HG03175 (cell line): ENCODE measurements around the gene ERCC6L2.
A peak's percentile ranks its signal among the peaks of the same experiment; 100 is the strongest.

ENCODE experiments used
- ATAC-seq: cut with Tn5 transposase; IDR thresholded peaks from one replicate; pipeline ENCODE4 v1.9.1; 2021; ENCODE audit warnings: mild to moderate bottlenecking, moderate library complexity; ENCODE audit not compliant: unreplicated experiment

Gene ERCC6L2, protein sequence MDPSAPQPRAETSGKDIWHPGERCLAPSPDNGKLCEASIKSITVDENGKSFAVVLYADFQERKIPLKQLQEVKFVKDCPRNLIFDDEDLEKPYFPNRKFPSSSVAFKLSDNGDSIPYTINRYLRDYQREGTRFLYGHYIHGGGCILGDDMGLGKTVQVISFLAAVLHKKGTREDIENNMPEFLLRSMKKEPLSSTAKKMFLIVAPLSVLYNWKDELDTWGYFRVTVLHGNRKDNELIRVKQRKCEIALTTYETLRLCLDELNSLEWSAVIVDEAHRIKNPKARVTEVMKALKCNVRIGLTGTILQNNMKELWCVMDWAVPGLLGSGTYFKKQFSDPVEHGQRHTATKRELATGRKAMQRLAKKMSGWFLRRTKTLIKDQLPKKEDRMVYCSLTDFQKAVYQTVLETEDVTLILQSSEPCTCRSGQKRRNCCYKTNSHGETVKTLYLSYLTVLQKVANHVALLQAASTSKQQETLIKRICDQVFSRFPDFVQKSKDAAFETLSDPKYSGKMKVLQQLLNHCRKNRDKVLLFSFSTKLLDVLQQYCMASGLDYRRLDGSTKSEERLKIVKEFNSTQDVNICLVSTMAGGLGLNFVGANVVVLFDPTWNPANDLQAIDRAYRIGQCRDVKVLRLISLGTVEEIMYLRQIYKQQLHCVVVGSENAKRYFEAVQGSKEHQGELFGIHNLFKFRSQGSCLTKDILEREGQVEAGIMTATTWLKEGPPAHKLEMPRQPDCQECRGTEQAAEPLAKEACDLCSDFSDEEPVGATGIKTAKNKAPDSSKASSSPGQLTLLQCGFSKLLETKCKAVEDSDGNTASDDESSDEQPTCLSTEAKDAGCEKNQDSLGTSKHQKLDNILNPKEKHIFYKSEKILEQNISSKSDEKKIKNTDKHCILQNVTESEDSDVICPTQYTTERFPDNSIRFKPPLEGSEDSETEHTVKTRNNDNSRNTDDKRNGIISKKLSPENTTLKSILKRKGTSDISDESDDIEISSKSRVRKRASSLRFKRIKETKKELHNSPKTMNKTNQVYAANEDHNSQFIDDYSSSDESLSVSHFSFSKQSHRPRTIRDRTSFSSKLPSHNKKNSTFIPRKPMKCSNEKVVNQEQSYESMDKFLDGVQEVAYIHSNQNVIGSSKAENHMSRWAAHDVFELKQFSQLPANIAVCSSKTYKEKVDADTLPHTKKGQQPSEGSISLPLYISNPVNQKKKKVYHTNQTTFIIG (N-terminal part only)

DNA sequence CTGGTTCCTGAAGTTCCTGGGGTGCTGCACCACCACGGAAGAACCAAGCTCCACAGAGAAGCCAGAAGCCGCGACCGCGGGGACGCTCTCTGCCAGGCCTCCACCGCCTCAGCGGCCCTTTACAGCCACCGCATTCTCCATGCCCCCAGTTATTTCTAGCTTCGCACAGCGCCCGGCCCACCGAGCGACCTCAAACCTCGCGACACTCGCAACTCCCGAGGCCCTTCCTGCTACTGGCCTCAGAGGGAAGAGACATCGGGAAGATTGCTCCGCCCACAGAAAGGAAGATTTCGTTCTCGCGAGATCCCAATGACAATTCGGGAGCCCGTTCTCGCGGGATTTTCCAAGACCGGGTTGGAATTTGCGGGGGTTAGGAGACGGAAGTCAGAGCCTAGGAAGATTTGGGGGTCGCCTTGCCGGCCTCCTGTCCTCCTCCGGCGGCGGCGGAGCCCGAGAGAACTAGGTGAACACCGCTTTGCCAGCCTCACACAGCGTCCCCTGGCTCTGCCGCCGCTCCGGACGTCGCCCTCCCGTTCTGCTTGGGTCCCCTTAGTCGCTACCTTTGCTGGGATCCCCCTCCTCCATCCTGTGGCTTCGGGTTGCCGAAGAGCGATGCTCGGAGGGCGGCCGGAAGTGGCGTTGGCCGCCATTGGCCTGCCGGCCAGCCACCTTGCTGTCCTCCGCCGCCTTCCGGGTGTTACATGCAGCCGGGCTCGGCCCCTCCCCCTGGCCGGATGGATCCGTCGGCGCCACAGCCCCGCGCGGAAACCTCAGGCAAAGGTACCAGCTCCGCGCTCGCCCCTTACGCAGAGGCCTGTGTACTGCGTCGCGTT is at the start of gene ERCC6L2:
ERCC6L2 (plus strand) TSS at position 387 of the 833 bp plus-strand sequence; CDS start at position 735, 348 bp downstream.
- ATAC-seq: peak; percentile 87

DNA sequence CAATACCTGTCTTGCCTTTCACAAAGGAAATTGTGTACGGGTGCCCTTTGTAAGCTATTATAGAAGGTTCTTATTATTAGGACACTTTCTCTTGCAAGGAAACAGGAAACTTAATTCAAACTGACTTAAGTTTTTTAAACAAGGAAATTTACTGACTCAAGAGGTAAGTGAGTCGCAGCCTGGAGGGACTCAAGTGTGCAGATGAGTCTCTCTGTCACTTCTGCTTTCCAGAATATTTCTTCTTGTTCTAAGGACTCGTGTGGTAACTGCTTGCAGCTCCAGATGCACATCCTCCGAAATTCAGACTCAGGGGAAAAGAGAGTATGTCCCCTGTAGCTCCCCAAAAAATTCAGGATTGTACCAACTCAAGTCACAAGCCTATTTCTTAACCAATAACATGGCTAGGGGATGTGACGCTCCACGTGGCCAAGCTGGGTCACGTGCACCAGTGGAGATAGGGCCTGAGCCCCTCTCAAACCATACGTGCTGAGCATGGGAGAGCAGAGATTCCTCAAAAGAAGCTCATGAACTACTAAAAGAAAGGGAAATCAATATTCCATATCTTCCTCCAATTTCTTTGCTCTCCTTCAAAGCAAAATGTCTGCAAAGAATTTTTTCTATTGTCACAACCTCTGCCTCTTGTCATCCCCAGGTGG is 49.2 kb upstream of the ERCC6L2 start:
- ATAC-seq: no peak

DNA sequence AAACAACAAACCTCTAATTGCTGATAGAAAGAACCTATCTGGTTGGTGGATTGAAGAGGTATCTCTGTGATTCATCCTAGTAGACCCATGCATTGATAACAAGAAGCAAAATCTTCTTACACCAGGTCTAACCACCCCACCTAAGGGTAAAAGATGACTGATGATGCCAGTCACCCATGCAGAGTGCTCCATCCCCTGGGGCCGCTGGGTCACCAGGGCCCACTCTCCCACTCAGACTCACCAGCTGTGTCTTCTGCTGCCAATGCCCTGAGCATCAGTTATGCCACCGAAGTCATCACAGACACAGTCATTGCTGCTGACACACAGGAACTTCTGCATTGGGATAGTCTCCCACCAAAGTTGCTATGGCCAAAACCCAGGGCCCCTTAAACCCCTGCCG is 44.7 kb upstream of the ERCC6L2 start:
- no peak for ATAC-seq

DNA sequence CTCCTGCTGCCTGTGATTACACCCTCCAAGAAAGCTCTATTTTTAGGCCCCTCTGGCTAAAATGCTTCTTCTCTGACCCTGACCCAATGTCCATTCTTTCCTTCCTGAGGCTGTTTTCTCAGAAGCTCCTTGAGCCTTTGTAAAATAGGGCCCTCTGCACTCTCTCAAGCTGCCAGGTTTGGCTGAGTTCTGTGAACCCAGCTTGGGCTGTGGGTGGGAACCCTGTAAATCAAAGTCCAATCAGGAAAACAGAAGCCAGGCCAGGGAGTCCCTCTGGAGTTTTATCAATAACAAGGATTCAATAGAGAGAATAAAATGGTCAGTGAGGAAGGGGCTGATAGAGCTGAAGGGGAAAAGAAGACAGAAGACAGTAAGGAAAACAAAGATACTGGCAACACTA is 43.7 kb upstream of the ERCC6L2 start:
- no peak for ATAC-seq

DNA sequence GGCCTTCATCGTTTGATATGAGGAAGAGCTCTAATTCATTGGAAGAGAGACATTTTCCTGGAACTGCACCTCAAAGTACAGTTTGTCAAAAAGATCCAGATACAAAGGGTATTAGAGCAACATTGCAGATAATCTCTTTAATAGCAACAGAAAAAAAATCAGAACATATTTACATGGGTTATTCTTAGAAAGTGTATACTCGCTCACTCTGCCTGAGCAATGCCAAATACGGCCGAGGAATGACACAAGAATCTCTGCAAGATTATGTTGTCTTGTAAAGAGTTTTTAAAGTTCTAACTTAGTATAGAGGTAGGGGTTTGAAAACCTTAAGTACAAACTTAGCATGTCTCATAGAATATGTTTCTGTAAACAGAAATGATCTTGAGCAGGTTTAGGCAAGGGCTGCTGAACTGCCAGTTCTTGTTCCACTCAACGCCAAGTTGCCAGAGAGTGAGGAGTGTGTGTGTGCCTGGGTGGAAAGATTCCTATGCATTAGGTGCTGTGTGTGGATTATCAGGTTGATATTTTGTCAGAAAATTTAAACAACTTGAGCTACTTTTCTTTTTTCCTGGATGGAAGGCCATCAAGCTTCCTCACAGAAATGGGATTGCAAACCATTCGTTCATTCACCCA is 41.8 kb upstream of the ERCC6L2 start:
- ATAC-seq: no peak

DNA sequence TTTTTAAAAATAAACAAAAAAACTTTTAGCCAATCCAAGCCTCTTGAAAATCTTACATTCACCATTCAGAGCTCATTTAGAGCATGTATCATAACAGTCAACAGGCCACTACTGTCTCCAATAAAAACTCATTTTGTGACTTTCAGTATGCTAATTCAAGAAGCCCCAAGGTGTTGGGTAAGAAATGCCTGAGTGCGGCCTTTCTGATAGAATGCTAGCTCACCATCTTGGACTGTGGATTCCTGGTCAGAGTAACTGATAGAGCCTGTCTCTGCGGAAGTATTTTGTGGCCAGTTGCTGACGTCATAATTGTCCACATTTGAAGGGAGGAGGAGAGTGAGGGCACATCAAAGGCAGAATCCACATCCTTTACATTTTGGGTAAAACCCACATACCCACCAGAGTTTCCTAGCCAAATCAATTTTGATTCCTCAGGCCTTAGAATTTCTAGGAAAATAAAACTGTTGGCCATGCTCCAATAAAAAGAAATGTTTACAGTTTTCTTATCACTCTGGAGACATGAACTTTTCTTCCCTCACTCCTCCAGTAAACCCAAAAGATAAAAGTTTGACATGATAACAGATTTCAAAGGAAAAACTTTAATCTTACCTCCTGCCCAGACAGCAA is 41.1 kb upstream of the ERCC6L2 start:
- no peak for ATAC-seq

DNA sequence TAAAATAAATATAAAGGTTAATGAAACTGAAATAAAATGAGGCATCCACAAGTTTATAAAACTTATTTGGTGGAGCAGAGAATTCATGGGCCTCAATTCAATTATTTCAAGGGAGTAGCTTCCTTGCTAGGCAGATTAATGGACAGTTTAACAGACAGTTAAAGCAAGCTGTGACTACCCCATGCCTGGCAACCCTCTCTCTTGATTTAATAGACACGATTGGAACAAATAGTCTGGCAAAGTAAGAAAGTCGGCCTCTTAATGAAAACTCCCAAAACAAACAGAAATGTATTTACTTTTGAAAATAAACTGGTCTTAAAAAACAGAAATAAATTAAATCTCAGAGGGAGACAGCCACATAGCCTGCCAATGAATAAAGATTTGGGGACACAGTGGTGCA is 40.1 kb upstream of the ERCC6L2 start:
- ATAC-seq: no peak

DNA sequence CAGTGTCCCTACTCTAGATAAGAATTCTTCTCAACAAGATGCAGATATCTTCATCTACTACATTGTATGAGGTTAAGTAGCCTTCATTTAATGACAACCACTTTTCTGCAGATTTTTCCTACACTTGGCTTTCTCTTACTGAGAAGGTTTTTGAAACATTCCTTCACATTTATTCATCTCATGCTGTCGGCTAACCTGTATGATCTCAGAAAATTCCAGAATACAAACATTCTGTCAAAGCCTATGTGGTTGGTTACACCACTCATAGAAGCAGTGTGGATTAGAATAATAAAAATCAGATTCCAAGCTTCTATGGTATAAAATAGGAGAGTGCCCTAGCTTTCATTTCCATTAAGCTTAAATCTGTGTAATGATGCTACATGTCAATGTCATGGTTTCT is 39.4 kb upstream of the ERCC6L2 start:
- ATAC-seq: no peak

DNA sequence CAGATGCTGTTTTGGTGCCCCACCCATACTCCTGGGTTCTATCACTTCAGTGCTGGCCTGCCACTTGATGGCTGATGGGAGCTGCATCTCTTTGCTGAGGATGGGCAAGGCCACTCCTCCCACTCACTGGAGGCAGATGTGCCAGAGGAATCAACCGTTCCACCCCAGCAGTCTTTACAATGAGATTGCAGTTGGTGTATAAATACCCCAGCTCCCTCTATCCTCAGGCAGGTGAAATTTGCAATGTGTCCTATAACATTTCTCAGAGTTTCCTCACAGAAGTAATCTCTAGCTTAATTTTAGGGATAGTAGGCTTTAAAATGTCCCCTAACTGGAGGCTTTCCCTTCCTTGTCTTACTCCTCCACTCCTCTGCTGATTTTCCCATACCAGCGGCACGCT is 36.5 kb upstream of the ERCC6L2 start:
- ATAC-seq: no peak

DNA sequence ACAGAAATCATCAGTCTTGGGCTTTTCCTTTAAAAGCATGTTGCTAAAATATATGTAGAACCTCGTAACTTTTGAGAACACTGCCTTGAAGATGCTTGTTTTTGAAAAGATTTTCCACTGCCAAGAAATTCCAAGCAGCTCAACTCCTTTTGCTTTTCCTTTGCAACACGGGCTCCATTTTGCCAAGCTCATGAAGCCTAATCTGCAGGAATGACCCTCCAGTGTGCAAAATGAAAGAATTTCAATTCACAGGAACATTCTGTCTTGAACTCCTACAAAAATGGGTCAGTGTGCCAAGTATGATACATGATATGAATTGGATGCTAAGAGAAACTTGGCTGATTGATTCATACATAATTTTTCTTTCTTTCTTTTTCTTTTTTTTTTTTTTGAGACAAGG is 35.4 kb upstream of the ERCC6L2 start:
- ATAC-seq: no peak

DNA sequence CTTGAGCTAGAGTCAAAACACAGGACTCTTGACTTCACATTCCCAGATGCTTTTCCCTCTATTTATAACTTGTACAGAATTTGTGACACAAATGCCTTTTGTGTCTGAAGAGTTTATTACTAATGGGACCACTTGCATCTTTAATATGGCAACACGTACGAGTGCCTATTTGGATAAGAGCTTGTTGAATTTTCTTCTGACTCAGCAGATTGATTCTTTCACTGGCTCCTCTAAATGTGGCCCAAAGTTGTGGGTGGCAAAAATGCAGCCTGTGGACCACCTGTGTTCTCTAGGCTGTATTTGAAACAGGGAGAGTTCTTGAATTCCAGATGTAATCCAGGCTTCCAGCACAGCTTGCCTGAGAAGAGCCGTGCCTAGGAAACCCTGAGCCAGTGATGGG is 34.1 kb upstream of the ERCC6L2 start:
- no peak for ATAC-seq

DNA sequence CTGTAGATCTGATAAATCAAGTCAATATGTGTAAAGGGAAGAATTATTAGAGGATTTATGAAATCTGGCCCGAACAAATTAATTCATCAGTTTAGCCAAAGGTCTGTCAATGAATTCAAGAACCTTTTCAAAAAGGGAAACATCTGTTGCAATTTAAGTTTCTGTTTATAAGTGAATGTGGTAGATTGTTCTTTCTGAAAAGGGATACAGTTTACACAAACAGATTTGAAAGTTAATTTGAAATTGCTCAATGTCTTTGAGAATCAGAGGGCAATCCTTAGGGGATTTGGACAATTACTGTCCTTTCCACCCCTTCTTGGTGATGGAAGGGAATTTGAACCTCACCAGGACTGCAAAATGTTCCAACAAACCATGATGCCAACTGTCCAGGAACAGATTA is 29.7 kb upstream of the ERCC6L2 start:
- ATAC-seq: no peak

DNA sequence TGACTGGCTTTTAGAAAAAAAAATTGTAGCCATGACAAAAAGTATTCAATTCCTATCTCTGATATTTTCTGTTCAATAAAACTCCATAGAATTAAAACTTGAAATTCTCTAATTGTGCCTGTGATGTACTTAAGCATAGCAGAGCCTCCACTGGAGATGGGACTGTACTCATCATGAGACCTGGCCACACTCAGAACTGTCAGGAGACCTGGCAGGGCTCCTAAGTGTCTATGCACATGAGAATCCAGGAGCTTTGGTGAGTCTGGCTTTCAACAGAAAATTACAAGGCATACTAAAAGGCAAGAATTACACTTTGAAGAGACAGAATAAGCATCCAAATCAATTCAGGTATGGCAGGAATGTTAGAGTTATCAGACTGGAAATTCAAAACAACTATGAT is 26.7 kb upstream of the ERCC6L2 start:
- ATAC-seq: no peak

DNA sequence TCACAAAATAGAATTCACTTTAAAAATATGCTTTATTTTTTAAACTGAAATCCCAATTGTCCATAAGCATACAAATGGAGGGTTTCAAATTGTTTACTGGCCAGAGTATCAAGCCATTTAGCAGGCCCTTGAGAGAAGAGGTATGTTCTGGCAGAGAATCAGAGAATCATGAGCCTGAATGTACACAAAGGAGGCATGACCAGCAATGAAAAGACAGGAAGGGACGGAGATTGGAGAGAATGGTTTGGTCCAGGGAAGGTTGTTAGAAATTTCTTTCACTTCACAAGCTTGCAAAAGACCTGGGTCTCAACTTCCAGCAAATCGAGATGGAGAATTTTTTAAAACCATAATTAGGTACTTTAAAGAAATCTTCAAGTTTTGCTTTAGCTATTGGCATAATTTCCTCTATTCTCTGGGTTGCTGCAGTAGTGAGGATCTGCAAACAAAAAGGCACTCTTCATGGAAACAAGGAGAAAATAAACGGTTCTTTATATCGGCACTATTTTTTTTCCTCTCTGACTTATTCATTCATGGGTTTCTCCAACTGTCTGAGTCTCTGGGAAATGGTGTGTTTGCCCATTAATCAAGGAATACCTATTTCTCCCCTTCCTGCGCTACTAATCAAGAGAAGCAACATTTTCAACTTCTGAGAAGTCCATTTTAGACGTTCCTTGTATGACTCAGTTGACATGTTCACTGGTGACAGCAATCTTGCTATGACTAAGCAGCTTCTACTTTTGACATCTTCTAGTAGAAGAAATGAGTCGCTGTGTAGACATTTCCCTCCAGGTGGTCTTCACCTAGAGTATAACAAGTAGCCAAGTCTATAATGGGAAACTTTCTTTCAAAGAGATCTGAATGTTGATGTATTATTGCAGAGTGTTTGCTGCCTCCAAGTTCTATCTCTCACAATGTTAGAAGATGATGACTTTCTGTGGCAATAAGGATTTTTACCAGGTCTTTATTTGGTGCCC is 23.1 kb upstream of the ERCC6L2 start:
- ATAC-seq: peak; percentile 99

DNA sequence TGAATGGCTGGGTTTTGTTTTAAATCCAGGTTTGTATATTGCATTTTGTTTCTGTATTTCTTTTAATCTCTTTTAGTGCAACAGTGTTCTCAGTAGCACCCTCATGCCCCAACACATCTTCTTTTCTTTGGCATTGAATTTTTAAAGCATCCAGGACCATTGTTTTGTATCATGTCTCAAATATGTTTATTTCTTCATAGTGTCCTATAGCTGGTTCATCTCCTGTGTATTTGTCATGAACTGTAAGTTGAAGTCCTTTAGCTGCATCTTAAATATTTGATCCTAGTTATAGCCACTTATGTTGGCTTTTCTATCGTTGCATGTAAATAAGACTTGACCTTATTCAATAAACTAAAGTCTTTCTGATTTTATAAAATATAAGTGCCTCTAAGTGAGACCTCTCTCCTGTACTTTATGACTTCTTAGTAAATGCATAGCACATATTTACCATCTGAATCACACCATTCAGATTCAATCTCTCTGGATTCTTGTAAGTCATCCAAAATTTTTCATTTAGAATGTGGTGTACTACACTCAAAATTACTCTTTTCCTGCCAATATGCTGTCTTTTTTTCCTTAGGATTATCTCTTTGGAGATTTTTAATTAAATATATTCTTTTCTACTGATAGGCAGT is 21.0 kb upstream of the ERCC6L2 start:
- ATAC-seq: no peak

DNA sequence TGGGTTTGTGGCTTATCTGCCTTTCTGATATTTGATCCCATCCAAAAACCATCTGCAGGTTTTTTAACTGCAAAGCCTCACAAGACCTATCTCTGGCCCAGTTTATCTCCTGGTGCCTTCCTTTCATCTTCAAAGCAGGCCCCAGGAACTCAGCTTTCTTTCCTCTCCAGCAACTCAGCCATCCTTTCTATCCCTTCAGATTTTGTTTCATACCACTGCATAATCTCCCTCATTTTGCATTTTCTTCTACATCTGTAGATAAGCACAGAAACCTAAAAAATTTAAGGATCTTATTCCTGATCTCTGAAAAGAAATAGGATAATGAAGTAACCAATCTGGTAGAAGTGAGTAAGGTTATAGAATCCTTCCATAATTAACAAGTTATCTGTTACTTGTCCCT is 19.5 kb upstream of the ERCC6L2 start:
- ATAC-seq: no peak

DNA sequence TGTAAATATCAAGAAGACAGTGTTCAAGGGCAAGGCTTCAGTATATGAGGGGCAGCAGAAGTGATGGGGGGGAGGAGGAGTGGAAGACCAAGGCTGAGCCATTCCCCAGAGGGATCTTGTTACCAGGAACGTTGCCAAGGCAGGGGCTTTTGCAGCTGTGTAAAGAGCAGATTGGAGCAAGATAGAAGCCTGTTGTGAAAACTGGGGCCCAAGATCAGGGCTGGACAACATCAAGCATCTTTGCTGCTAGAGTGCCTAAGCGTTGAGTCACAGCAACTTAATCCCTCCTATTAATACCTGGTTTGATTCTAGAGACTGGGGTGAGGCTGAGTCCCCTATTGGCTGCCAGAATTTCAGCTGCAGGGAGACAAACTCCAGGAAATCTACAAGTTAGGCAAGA is 18.4 kb upstream of the ERCC6L2 start:
- ATAC-seq: no peak
